HepG2 (cell line): ENCODE results near the gene ZSWIM9. TPM values are rescaled to one million over a fixed set of nuclear protein-coding genes. Genes with fewer than 3 reads are reported as not detected.
A peak's percentile ranks its signal among the peaks of the same experiment; 100 is the strongest.

ENCODE experiments used
- CBX2 ChIP-seq, 2 experiments: fragments of 200-600 bp in 1 of 2; sonication (generic); formaldehyde crosslinking in 1 of 2; IDR thresholded peaks; 2 replicates each; pipeline versions ENCODE4 v1.7.0 to v1.8.1; 2018 to 2022; ENCODE audit warnings: low read depth in 2 of 2, low read length in 1 of 2, mild to moderate bottlenecking in 1 of 2, missing genetic modification reagents in 1 of 2
- CREBL2 ChIP-seq: sonication (generic); formaldehyde crosslinking; IDR thresholded peaks from 2 replicates; pipeline ENCODE4 v1.8.1; 2023; ENCODE audit warnings: missing genetic modification reagents, mild to moderate bottlenecking, borderline replicate concordance
- HNRNPL ChIP-seq: fragments of 200-400 bp; formaldehyde crosslinking; IDR thresholded peaks from 2 replicates; pipeline ENCODE4 v1.6.1; 2017; ENCODE audit warnings: mild to moderate bottlenecking, low read depth, low read length
- MXD1 ChIP-seq: sonication (generic); formaldehyde crosslinking; IDR thresholded peaks from 2 replicates; pipeline ENCODE4 v1.4.0; 2020; ENCODE audit warnings: mild to moderate bottlenecking, missing genetic modification reagents
- NFATC3 ChIP-seq: sonication (generic); formaldehyde crosslinking; IDR thresholded peaks from 2 replicates; pipeline ENCODE4 v1.5.1; 2020; ENCODE audit warnings: mild to moderate bottlenecking, missing genetic modification reagents
- REL ChIP-seq: sonication (generic); formaldehyde crosslinking; conservative IDR thresholded peaks from 2 replicates; pipeline ENCODE4 v1.8.0; 2022; ENCODE audit warnings: mild to moderate bottlenecking, missing genetic modification reagents, moderate library complexity
- SRSF4 ChIP-seq: fragments of 200-400 bp; formaldehyde crosslinking; IDR thresholded peaks from one replicate; pipeline ENCODE4 v1.6.1; 2018; ENCODE audit warnings: mild to moderate bottlenecking, low read depth, low read length, moderate library complexity; ENCODE audit not compliant: poor library complexity, severe bottlenecking
- ZBTB46 ChIP-seq: sonication (generic); formaldehyde crosslinking; IDR thresholded peaks from 2 replicates; pipeline ENCODE4 v1.4.0; 2020; ENCODE audit warnings: mild to moderate bottlenecking, missing genetic modification reagents, borderline replicate concordance
- ZNF460 ChIP-seq: sonication (generic); formaldehyde crosslinking; IDR thresholded peaks from 2 replicates; pipeline ENCODE4 v1.5.1; 2020; ENCODE audit warnings: missing genetic modification reagents, mild to moderate bottlenecking, borderline replicate concordance
- ZNF543 ChIP-seq: sonication (generic); formaldehyde crosslinking; IDR thresholded peaks from 2 replicates; pipeline ENCODE4 v1.4.0; 2020; ENCODE audit warnings: mild to moderate bottlenecking, missing genetic modification reagents
- ZNF564 ChIP-seq: sonication (generic); formaldehyde crosslinking; IDR thresholded peaks from 2 replicates; pipeline ENCODE4 v1.8.1; 2023; ENCODE audit warnings: mild to moderate bottlenecking, missing genetic modification reagents
- ZNF672 ChIP-seq: sonication (generic); formaldehyde crosslinking; IDR thresholded peaks from 2 replicates; pipeline ENCODE4 v1.8.1; 2022; ENCODE audit warnings: missing genetic modification reagents
- polyA plus RNA-seq, 8 experiments: library from polyadenylated mRNA; depleted of rRNA in 3 of 8; stranded (reverse) in 7 of 8; unstranded in 1 of 8; fragments of >200 nt; fragmentation: Illumina TruSeq in 4 of 8; extraction: Trizol in 4 of 8; gene quantifications; 2 replicates each; pipeline versions ENCODE4 v1.2.1 to v1.2.3, GENCODE V29; 2011 to 2016; ENCODE audit warnings: low read depth in 4 of 8, missing spikeins in 1 of 8, mixed read lengths in 1 of 8; ENCODE audit not compliant: insufficient read depth in 1 of 8
- total RNA-seq, 5 experiments: library from RNA; depleted of rRNA; stranded (reverse); fragments of >200 nt; fragmentation: Illumina TruSeq; extraction: Trizol; gene quantifications; 2 replicates each; pipeline ENCODE4 v1.2.3, GENCODE V29; 2016; ENCODE audit warnings: low read depth in 1 of 5
- TF ChIP-seq, protein P1 (sequence below): sonication (generic); formaldehyde crosslinking; IDR thresholded peaks from 2 replicates; pipeline ENCODE4 v1.5.1; 2020; ENCODE audit warnings: mild to moderate bottlenecking, missing genetic modification reagents, borderline replicate concordance
- TF ChIP-seq, protein P2 (sequence below): sonication (generic); formaldehyde crosslinking; IDR thresholded peaks from 2 replicates; pipeline ENCODE4 v1.5.0; 2020; ENCODE audit warnings: mild to moderate bottlenecking, missing genetic modification reagents

Gene ZSWIM9
- total and polyA plus RNA-seq, 2 of the 13 experiments (the other 11 are each of a cell fraction or from before 2014, with no cell fraction given) = 0.18 to 1.1 TPM

- TF ChIP-seq, protein P1, sequence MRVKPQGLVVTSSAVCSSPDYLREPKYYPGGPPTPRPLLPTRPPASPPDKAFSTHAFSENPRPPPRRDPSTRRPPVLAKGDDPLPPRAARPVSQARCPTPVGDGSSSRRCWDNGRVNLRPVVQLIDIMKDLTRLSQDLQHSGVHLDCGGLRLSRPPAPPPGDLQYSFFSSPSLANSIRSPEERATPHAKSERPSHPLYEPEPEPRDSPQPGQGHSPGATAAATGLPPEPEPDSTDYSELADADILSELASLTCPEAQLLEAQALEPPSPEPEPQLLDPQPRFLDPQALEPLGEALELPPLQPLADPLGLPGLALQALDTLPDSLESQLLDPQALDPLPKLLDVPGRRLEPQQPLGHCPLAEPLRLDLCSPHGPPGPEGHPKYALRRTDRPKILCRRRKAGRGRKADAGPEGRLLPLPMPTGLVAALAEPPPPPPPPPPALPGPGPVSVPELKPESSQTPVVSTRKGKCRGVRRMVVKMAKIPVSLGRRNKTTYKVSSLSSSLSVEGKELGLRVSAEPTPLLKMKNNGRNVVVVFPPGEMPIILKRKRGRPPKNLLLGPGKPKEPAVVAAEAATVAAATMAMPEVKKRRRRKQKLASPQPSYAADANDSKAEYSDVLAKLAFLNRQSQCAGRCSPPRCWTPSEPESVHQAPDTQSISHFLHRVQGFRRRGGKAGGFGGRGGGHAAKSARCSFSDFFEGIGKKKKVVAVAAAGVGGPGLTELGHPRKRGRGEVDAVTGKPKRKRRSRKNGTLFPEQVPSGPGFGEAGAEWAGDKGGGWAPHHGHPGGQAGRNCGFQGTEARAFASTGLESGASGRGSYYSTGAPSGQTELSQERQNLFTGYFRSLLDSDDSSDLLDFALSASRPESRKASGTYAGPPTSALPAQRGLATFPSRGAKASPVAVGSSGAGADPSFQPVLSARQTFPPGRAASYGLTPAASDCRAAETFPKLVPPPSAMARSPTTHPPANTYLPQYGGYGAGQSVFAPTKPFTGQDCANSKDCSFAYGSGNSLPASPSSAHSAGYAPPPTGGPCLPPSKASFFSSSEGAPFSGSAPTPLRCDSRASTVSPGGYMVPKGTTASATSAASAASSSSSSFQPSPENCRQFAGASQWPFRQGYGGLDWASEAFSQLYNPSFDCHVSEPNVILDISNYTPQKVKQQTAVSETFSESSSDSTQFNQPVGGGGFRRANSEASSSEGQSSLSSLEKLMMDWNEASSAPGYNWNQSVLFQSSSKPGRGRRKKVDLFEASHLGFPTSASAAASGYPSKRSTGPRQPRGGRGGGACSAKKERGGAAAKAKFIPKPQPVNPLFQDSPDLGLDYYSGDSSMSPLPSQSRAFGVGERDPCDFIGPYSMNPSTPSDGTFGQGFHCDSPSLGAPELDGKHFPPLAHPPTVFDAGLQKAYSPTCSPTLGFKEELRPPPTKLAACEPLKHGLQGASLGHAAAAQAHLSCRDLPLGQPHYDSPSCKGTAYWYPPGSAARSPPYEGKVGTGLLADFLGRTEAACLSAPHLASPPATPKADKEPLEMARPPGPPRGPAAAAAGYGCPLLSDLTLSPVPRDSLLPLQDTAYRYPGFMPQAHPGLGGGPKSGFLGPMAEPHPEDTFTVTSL (CRISPR knock-in tag) = no peak
- no peak for TF ChIP-seq HNRNPL
- no peak for TF ChIP-seq CREBL2 (CRISPR knock-in tag)
- no peak for TF ChIP-seq CBX2 (IDR thresholded peaks at IDR 0.05; ENCODE audit: low read depth, low read length)
- TF ChIP-seq CBX2 (CRISPR knock-in tag; IDR thresholded peaks at IDR 0.05; ENCODE audit: low read depth) = no peak
- TF ChIP-seq ZNF564 (CRISPR knock-in tag) = peak; percentile 62; the same call in 1 of the 2 replicates
- TF ChIP-seq REL (CRISPR knock-in tag) = no peak
- TF ChIP-seq ZBTB46 (CRISPR knock-in tag) = no peak
- TF ChIP-seq, protein P2, sequence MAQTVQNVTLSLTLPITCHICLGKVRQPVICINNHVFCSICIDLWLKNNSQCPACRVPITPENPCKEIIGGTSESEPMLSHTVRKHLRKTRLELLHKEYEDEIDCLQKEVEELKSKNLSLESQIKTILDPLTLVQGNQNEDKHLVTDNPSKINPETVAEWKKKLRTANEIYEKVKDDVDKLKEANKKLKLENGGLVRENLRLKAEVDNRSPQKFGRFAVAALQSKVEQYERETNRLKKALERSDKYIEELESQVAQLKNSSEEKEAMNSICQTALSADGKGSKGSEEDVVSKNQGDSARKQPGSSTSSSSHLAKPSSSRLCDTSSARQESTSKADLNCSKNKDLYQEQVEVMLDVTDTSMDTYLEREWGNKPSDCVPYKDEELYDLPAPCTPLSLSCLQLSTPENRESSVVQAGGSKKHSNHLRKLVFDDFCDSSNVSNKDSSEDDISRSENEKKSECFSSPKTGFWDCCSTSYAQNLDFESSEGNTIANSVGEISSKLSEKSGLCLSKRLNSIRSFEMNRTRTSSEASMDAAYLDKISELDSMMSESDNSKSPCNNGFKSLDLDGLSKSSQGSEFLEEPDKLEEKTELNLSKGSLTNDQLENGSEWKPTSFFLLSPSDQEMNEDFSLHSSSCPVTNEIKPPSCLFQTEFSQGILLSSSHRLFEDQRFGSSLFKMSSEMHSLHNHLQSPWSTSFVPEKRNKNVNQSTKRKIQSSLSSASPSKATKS (CRISPR knock-in tag) = no peak
- no peak for TF ChIP-seq ZNF460 (CRISPR knock-in tag)
- no peak for TF ChIP-seq SRSF4
- no peak for TF ChIP-seq ZNF672 (CRISPR knock-in tag)
- no peak for TF ChIP-seq NFATC3 (CRISPR knock-in tag)
- peak; percentile 45; the same call in 1 of the 2 replicates for TF ChIP-seq MXD1 (CRISPR knock-in tag)
- TF ChIP-seq ZNF543 (CRISPR knock-in tag) = no peak
Measured at GRCh38 chr19:48203794-48204628, 33.5 kb downstream of the ZSWIM9 start (continued).
